SK-N-DZ (cell line): ENCODE data around the gene GABRG3.

Experiments used
- DNase-seq: peaks from one replicate; pipeline ENCODE4 v3.0.0-alpha.2; 2015; ENCODE audit warnings: low spot score

GABRG3 gene

GRCh38 chr15:27062951-27063350, 92.0 kb downstream of the GABRG3 start:
- DNase-seq = no peak

GRCh38 chr15:27064080-27064479, 93.1 kb downstream of the GABRG3 start:
- no peak for DNase-seq

- no peak for DNase-seq
Observed at GRCh38 chr15:27065151-27065550, 94.2 kb downstream of the GABRG3 start.

GRCh38 chr15:27065785-27066184, 94.8 kb downstream of the GABRG3 start:
- no peak for DNase-seq

DNA sequence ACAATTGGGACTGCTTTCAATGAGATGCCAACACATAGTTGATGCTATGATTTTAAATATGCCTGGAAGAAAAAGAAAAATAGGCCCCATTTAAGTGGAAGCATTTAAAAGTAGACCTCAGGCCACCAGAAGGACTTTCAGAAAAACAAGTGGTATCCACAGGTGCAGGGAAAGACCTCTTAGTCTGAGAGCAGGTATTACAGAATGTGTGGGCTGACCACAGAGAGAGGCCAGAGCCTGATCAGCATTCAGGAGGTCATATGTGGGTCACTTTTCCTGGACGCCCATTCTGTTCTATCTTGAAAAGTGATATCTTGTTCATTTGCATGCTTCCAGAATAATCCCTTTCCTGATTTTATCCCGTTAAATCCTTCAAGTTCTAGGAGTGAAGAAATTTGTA, 95.5 kb downstream of the GABRG3 start:
- no peak for DNase-seq

- no peak for DNase-seq
Observed at GRCh38 chr15:27067175-27067574, 96.2 kb downstream of the GABRG3 start.

DNA sequence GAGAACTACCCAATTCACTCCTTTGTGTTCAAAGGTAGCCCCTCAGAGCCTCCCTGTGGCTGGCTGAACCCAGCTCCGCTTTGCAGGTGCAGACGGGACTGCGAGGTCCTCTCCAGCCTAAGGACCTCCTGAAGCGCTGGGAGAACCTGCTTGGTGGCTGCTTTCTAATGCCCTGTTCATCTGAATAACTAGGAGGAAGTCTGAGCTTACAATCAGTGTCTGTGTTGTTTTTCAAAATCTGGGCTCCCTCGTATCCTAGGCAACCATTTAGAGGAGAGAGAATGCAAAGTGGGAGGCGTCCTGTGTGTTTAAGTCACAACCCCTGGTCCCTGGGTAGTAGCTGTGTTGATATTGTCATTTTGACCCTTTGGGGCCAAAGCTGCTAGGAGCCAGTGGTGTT, 99.9 kb downstream of the GABRG3 start:
- DNase-seq = no peak

GRCh38 chr15:27074179-27074578, 103.2 kb downstream of the GABRG3 start:
- no peak for DNase-seq

DNA sequence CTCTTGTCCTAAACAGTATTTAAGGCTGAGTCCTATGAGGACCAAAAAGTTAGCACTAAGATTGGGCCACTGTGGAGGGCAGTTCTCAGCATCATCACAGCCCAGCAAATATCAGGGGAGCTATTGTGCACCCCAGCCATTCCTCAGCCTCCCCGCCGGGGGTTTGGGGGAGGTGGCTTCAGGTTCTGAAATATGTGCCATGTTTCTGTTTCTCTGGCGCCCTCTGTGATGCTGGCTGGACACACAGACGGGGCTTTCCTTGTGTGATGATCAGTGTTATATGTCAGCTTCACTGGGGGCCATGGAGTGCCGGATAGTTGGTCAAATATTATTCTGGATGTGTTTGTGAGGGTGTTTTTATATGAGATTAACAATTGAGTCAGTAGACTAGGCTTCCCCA, 106.8 kb downstream of the GABRG3 start:
- no peak for DNase-seq

- DNase-seq = no peak
Observed at GRCh38 chr15:27081676-27082418, 110.9 kb downstream of the GABRG3 start.

DNA sequence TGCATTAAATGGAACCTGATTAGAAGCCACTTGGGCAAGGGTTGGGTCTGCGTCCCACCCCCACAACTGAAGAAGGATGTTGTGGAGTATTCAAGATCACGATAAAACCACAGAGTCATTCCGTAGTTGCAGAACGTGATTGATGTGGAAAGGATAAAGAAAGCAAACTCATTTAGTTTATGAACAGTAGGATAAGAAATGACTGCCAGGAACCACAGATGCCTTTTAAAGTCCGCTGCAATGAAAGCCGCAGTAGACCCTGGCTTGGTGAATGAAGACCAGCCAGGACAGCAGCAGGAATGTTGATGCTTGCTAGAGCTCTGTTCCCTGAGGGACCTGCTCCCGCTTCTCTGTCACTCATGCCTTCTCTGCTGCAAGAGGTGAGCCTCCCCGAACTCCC, 111.5 kb downstream of the GABRG3 start:
- no peak for DNase-seq

- DNase-seq = no peak
Observed at GRCh38 chr15:27084844-27085243, 113.9 kb downstream of the GABRG3 start.

DNA sequence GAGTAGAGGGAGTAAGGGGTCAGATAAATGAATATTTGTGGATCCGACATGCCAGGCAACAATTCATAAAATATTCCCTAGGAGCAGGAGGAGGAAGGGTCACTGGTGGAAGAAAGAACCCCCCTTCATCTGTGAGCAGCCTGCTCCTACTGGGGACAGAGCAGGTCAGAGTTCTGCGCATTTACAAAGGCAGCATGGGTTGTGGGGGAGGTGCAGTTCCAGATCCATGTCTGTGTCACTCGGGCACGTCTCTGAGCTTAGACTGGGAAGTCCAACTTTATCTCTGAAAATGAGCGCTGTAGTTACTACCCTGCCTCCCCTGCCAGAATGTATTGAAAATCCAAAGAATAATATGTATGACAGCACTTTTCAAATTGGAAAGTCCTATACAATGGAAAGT, 115.2 kb downstream of the GABRG3 start:
- no peak for DNase-seq

DNA sequence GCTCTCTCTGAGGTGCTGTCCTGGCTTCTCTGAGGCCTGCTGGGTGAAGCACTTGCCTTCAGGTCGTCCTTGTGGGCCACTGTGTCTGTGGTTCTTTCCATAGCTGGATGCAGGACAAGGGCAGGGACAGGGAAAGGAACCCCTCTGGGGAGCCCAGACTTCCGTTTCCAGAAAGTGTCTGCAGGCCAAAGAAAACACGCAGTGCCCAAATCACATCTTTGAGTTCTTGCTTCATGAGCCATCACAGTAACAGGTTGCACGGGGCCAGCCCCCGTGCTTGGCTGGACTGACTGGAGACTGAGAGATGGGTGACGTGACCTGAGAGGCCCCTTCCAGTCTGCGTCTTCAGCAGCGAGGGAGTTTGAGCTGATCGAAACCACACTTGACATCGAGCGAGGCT, 115.8 kb downstream of the GABRG3 start:
- DNase-seq = no peak

DNA sequence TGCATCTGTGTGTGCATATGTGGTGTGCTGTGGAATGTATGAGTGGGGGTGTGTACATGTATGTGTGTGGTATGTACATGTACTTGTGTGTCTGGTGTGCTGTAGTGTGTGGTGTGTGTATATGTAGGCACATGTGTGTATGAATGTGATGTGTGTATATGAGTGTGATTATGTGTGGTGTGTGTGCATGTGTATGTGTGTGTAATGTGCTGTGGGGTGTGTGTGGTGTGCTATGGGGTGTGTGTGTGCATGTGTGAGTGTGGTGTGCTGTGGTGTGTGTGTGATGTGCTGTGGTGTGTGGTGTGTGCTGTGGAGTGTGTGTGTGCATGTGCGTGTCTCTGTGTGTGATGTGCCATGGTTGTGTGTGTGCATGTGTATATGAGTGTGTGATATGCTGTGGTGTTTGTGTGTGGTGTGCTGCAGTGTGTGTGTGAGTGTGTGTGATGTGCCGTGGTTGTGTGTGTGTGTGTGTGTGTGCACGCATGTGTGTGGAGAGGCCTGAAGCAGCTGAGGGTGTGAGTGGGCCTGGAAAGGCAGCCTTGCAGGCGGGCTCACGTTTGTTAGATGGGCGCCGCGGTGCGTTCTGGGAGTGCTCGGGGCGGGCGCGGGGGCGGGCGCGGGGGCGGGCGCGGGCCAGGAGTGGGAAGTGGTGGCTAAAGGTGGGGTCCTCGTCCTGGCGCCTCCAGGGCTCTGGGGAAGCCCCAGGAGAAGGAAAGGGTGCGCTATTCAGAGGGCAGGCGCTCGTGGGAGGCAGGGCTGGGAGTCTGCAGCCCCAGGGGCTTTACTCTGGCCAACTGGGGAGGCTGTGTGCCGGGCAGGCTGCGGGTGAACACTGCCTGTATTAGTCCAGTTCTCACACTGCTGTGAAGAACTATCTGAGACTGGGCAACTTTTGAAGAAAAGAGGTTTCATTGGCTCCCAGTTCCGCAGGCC, 116.9 kb downstream of the GABRG3 start:
- no peak for DNase-seq

DNA sequence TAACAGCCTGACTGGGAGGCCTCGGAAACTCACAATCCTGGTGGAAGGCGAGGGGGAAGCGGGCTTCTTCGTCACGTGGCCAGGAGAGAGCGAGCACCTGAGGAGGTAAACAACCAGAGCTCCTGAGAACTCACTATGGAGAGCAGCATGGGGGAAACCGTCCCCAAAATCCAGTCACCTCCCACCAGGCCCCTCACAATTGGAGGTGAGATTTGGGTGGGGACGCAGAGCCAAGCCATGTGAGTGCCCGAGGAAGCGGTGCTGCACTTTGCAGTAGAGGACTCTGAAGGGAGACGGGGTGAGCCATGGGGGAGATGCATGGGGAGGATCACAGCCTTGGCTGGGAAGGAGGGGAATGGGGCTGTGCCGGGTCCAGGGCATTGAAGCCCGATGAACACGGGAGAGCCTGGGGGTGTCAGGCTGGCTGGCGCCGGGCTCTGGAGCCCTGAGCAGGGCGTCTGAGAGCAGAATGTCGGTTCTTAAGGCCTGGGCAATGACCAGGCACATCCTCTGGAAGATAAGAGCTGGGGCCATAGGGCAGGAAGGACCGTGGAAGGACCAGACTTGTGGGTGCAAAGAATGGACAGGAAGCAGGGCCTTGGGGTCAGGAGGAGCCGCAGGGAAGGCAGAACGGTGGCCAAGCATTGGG, 117.7 kb downstream of the GABRG3 start:
- DNase-seq = no peak

- DNase-seq = no peak
Observed at GRCh38 chr15:27089233-27089586, 118.2 kb downstream of the GABRG3 start.

- no peak for DNase-seq
Observed at GRCh38 chr15:27089676-27090075, 118.7 kb downstream of the GABRG3 start.

DNA sequence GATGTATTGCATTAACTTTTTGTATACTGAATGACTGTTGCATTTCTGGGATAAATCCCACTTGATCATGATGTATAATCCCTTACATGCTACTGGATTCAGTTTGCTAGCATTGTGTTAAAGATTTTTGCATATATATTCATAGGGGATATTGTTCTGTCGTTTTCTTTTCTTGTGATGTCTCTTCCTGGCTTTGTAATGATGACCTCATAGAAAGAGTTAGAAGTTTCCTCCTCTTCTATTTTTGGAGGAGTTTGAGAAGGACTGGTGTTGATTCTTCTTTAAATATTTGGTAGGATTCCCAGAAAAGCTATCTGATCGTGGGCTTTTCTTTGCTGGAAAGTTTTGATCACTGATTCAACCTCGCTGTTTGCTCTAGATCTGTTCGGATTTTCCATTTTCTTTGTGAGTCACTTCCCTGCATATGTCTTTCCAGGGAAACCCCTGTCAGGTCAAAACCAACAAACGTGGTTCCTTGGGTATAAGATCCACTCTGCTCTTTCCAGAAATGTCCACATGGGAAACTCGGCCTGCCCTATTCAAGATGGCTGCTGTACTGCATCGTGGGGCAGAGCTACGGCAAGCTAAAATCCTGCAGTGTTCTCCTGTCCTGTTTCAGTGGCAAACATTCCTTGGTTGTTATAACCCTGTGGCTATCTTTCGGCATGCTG, 120.4 kb downstream of the GABRG3 start:
- DNase-seq = no peak

DNA sequence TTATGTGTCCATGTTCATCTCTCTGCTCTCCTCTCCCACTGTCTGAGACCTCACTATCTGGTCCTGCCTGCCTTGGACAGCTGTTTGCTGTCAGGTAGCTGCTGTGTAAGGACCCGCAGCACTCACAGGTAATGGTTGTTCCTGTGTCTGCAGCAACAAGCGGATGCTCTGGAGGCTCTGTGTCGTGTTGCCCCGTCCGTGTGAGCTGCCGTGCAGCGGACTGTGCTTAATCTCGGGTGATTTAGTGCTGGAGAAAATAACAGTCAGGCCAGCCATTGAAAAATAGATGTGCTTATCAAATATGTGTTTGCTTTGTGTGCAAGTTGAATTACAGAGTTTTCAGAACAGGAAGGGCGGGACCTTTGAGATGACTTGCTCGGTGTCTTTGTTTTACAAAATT, 121.4 kb downstream of the GABRG3 start:
- DNase-seq = no peak

GRCh38 chr15:27094235-27094634, 123.3 kb downstream of the GABRG3 start:
- no peak for DNase-seq
